ENCODE measurements around the gene PFKFB4.
"Not testable (repeated sequence)": the region's sequence is repeated elsewhere in the genome, so short reads cannot be mapped to it uniquely, and the experiment has no call there.

The PFKFB4 gene

DNA sequence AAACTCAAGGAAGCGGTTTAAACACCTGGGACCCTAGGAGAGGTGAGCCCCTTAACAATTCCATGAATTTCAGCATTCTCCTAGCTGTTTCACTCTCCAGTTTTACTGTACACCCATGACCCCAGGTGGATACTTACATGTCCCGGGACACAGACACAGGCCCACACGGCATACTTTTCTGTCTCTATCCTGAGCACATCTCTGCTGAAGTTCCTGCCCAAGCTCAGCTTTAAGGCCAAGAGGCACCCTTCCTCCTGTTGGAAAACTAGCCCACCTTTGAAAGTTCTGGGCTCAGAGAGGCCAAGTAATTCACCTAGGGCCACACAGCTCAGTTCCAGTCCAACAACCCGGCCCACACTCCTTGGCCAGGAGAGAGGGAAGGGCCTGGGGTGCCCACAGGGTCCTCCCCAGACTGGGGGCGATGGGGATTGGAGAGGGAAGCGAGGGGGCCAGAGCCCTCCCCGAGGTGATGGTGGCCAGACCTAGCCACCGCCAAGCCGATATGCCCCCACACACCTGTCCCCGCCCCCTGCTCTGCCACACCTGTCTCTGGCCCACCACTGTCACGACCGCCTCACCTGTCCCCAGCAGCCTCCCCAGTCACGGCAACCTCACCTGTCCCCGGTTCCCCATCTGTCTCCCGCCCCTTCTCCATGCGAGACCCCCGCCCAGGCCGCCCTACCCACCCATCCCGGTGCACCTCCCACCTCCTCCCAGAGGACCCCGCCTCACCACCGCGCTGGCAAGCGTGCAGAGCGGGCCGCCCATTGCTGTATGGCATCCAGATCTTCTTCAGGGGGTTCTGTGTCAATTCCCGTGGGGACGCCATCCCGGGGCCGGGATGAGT lies 431 bp downstream of the PFKFB4 start:
- DNase-seq = peak in 1 of 2 experiments; percentile 4

GRCh38 chr3:48555231-48555948 lies 1.2 kb downstream of the PFKFB4 start:
- no peak for DNase-seq

GRCh38 chr3:48553886-48554845 lies 2.4 kb downstream of the PFKFB4 start:
- DNase-seq = no peak

DNA sequence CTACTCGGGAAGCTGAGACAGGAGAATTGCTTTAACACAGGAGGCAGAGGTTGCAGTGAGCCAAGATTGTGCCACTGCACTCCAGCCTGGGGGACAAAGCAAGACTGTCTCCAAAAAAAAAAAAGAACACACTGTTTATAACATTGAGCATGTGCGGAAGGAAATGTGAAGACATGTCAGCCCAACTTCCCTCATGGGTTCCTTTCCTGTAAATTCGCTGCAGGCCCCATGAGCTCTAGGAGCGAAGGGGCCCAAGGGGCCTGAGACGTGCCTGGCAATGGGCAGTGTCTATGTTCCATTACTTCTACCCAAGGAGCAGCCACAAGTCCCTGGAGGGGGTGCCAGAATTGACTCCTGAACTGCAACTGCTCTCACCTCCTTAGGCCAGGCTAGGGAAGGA lies 3.2 kb downstream of the PFKFB4 start:
- no peak for DNase-seq

DNA sequence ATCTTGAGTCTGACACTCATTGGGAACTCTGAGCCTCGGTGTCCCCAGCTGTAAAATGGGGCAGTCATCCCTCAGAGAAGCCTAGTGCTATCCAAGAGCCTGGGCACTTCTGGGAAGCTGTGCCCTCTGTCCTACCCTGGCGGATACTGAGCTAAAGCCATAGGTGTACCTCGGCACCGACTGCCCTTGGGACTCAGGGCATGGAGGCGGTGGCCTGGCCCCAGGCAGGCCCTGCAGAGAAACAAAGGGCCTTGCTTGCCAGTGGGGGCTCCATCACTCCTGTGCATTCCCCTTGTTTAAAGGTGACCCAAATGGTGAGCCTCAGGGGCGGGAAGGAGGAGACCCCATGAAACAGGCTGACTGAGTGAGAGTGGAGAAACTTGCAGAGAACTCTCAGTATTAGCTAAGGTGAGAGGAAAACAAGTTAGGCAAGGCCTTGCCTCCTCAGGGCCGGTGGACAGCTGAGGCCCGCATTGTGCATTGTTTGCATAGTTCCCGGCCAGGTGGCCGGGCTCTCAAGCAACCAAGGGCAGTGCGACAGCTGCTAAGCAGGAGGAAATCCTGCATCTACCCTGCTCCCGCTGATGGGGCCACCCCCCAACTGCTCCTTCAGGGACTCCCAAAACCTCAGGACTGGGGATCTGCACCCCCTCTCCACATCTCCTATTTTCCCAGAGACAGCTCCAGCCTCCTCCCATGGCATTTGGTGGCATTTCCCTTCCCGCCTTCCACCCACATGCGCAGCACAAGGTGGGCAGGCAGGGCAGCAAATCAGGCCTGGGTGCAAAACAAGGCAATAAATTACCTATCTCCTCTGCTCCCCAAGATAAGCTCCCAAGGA lies 4.3 kb downstream of the PFKFB4 start:
- DNase-seq = no peak

DNA sequence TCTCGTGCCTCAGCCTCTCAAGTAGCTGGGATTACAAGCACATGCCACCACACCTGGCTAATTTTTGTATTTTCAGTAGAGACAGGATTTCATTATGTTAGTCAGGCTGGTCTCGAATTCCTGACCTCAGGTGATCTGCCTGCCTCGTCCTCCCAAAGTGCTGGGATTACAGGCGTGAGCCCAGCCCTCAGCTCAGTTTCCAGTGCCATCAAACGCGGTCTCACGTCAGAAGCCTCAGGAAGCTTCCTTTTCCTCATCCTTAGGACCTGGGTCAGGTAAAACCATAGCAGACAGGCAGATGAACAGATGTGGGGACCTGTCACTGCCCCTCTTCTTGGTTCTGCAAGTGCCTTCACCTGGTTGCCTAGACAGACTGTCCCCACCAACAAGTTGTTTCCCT lies 5.0 kb downstream of the PFKFB4 start:
- not testable (repeated sequence) for DNase-seq

DNA sequence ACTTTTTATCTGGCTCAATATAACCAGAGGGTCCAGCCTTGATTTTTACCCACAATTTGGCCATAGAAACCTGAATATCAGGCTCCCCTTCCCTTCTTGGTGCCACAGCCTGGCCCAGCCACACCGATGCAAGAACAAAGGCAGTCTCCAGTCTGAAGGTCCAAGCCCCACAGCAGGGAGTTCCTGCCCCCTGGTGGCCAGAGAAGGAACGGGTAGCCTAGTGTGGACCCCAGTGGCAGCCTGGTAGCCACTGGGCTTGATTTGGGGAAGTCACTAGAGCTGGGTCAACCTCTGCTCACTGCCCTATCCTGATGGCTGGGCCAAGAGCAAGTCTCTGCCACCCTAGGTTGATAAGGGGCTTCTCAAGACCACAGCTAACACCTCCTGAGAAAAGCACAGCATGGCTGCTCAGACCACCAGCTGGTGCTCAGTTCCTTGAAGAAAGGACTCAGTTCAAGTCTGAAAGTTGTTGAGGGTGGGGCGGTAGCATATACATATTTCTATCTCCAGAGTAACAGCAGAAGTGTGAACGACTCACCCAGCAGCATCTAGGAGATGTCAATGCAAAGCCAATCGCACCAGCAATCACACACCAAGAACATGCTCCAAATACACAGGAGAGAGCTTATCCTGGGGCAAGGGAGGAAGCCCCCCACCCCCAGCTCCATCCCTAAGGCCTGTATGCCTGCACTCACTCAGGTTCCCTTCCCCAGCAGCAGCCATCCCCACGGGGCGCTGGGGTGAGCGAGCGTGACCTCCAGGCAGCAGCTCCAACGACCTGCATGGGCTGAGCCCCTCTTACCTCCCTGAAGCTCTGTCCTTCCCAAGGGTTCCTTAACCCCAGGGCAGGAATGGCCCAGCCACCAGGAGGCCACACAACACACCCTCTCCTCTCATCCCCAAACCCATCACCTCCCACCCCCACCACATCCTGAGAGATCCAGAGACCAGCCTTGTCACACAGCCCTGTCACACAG lies 7.6 kb downstream of the PFKFB4 start:
- DNase-seq = peak; percentile 77 to 81

DNA sequence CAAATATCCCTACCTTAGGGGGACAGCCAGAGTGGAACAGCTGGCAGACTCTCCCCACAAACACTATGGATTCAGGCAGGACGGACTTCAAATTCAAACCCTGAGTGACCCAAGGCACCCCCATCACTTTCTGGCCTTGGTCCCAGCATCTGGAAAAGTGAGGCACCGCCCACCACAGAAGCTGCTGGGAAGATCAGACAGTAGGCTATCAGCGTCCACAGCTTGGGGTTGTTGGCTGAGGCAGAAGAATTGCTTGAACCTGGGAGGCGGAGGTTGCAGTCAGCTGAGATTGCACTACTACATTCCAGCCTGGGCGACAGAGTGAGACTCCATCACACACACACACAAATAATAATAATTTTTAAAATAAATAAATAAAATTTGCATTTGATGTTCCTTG lies 8.5 kb downstream of the PFKFB4 start:
- no peak for DNase-seq

- no peak for DNase-seq
Observed at GRCh38 chr3:48546203-48546829, 10.3 kb downstream of the PFKFB4 start.

- no peak for DNase-seq
Observed at GRCh38 chr3:48544141-48544540, 12.5 kb downstream of the PFKFB4 start.

DNA sequence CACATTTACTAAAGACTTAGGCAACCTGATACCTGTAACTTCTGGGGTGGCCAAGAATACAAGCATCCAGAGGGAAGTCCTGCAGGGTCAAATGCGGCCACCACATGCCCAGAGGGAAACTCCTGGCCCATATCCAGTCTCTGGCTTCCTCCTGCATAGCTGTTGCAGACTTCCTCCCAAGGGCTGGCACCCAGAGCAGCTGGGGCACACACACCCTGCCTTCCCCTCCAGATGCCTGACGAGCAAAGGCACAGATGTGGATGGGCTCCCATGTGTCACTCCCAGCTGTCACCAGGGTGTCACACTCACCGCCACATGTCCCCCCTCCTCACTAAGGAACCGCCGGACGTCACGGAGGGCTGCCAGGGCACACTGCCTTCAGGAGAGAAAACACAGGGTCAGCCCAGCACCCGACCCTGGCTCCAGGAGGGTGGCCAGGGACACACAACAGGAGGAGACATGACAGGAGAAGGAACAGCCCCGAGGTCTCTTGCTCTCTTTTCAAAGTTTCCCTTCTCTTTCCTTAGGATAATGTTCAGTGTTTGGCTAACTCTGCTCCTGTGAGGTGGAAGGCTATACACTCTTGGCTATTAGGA lies 13.2 kb downstream of the PFKFB4 start:
- no peak for DNase-seq

DNA sequence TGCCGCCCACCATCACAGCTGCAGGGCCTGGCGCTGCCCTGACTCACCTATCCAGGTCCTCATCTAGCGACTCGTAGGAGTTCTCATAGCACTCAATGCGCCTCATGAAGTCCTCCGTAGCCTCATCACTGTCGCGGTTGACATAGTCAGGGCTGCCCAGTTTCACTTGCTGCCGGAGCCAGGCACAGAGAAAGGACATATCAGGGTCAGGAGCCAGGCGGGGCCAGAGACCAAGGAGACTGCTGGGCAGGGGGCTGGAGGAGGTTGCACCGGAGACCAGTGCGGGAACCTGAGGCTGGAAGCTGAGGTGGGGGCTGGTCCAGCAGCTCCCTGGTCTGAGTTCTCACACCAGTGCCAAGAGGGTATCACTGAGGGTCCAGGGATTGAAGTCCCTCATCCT lies 18.2 kb downstream of the PFKFB4 start:
- DNase-seq = no peak

DNA sequence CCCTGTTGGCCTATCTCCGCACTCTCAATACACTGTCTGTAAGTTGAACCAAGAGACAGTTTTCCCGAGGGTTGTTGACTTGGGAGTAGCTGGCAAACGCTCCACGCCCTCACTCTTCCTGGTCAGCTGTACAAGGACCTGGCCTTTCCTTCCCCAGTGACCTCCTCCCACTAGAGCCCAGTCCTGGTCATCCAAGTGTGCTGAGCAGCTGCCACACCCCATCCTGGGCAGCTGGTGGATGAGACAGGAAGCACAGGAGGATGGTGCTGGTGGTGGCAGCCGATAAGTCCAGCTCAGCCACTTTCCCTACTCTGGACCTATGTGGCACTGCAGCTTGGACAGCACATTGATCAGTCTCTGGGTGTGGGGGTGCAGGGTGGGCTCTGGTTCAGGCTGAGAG lies 19.8 kb downstream of the PFKFB4 start:
- DNase-seq = no peak

DNA sequence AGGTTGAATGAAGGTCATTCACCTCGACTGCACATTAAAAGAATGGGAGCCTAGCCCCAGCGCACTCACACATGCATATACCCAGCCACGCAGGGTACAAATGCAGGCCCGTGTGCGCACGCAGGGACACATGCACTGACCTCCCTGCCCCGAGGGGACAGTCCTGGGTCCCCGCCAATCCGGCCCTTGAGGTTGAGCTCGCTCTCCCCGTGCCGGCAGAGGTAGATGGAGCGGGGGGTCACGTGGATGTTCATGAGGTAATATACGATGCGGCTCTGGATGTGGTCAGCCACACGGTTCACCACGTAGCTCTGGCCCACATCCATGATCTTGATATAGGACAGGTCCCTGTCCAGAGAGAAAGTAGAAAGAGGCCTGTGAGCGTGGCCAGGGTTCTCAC lies 20.5 kb downstream of the PFKFB4 start:
- DNase-seq = no peak

- no peak for DNase-seq
Observed at GRCh38 chr3:48535578-48535977, 21.0 kb downstream of the PFKFB4 start.

GRCh38 chr3:48532977-48533337 lies 23.6 kb downstream of the PFKFB4 start:
- DNase-seq = no peak

DNA sequence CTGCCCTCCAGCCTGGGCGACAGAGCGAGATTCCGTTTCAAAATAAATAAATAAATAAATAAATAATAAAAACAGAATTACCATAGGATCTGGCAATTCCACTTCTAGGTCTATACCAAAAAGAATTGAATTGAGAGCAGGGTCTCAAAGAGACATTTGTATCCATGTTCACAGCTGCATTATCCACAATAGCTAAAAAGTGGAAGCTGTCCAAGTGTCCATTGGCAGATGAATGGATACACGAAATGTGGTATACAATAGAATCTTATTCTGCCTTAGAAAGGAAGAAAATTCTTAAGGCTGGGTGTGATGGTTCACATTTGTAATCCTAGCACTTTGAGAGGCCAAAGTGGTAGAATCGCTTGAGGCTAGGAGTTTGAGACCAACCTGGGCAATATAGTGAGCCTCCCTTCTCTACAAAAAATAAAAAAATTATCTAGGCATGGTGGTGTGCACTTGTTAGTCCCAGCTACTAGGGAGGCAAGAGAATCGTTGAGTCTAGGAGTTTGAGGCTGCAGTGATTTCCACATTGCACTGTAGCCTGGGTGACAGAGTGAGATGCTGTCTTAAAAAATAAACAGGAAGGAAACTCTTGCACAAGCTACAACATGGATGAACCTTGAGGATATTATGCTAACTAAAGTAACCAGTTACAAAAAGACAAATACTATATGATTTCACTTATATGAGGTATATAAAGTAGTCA lies 24.2 kb downstream of the PFKFB4 start:
- no peak for DNase-seq

DNA sequence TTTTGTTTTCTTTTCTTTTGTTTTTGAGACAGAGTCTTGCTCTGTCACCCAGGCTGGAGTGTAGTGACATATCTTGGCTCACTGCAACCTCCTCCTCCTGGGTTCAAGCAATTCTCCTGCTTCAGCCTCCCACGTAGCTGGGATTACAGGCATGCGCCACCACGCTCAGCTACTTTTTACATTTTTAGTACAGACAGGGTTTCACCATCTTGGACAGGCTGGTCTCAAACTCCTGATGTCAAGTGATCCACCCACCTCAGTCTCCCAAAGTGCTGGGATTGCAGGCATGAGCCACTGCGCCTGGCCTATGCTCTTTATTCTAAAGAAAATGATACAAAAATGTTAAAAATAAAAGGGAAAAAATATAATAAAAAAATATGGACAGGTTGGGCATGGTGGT lies 25.9 kb downstream of the PFKFB4 start:
- DNase-seq = not testable (repeated sequence)

DNA sequence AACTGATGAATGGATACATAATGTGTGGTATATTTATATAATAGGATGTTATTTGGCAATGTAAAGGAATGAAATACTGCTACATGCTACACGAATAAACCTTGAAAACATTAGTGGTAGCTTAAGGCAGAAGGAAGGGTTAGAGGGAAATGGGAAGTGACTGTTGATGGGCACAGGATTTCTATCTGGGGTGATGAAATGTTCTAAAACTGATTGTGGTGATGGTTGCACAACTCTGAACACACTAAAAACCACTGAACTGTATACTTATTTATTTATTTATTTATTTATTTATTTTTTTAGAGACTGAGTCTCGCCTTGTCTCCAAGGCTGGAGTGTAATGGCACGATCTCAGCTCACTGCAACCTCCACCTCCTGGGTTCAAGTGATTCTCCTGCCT lies 27.8 kb downstream of the PFKFB4 start:
- DNase-seq = no peak

Data from stimulated activated CD4-positive, alpha-beta T cell treated with anti-CD3 and anti-CD28 coated beads, Interleukin-4, amount 100 ng/mL, for 4 hours (primary cell).